Neural progenitor cell (in vitro differentiated cells): ENCODE measurements around the gene URAD. TPM values are rescaled to one million over a fixed set of nuclear protein-coding genes. Genes with fewer than 3 reads are reported as not detected.

Experiments
- DNase-seq: peaks from one replicate; pipeline ENCODE4 v3.0.0-alpha.2; 2016; ENCODE audit warnings: low spot score
- H2AFZ ChIP-seq: fragments of 200-600 bp; sonication (generic); replicated peaks from 2 replicates; pipeline ENCODE4 v1.6.1; 2016; ENCODE audit warnings: antibody characterized with exemption
- H3F3A ChIP-seq: fragments of 200-600 bp; sonication (generic); 2 replicates; pipeline ENCODE4 v1.6.1; 2016; ENCODE audit warnings: antibody characterized with exemption, low read depth
- H3K27ac ChIP-seq: fragments of 200-600 bp; sonication (generic); 2 replicates; pipeline ENCODE4 v1.5.1; 2016; ENCODE audit warnings: mild to moderate bottlenecking
- H3K27me3 ChIP-seq: fragments of 200-600 bp; sonication (generic); 2 replicates; pipeline ENCODE4 v1.6.1; 2016; ENCODE audit warnings: mild to moderate bottlenecking, moderate library complexity
- H3K36me3 ChIP-seq: fragments of 200-600 bp; sonication (generic); 2 replicates; pipeline ENCODE4 v1.5.1; 2016
- H3K4me1 ChIP-seq: fragments of 200-600 bp; sonication (generic); 2 replicates; pipeline ENCODE4 v1.6.1; 2016; ENCODE audit warnings: mixed run types
- H3K4me2 ChIP-seq: fragments of 200-600 bp; sonication (generic); 2 replicates; pipeline ENCODE4 v1.6.1; 2016
- H3K4me3 ChIP-seq: fragments of 200-600 bp; sonication (generic); 2 replicates; pipeline ENCODE4 v1.5.1; 2016
- H3K79me2 ChIP-seq: fragments of 200-600 bp; sonication (generic); 2 replicates; pipeline ENCODE4 v1.6.1; 2016; ENCODE audit warnings: low read depth
- H3K9ac ChIP-seq: fragments of 200-600 bp; sonication (generic); 2 replicates; pipeline ENCODE4 v1.6.1; 2016
- H3K9me3 ChIP-seq: fragments of 200-600 bp; sonication (generic); 2 replicates; pipeline ENCODE4 v1.5.1; 2016; ENCODE audit warnings: low read depth
- H4K20me1 ChIP-seq: fragments of 200-600 bp; sonication (generic); 2 replicates; pipeline ENCODE4 v1.6.1; 2016; ENCODE audit warnings: low read depth
- H3K27ac Mint-ChIP-seq: 3 replicates; pipeline ENCODE4 v1.8.0; 2021; ENCODE audit warnings: mixed read lengths
- H3K27me3 Mint-ChIP-seq: 2 replicates; pipeline ENCODE4 v1.8.0; 2022; ENCODE audit warnings: low read depth, mild to moderate bottlenecking, inconsistent platforms, moderate library complexity, mixed read lengths; ENCODE audit not compliant: insufficient read depth
- H3K36me3 Mint-ChIP-seq: 3 replicates; pipeline ENCODE4 v1.8.0; 2021; ENCODE audit warnings: mixed read lengths
- H3K4me1 Mint-ChIP-seq: 3 replicates; pipeline ENCODE4 v1.8.0; 2021; ENCODE audit warnings: mixed read lengths
- H3K4me3 Mint-ChIP-seq: 3 replicates; pipeline ENCODE4 v1.8.0; 2021; ENCODE audit warnings: mild to moderate bottlenecking, moderate library complexity, mixed read lengths
- H3K9me3 Mint-ChIP-seq: 3 replicates; pipeline ENCODE4 v1.8.0; 2020; ENCODE audit warnings: mixed read lengths
- CTCF ChIP-seq: fragments of 200-600 bp; sonication (generic); IDR thresholded peaks from 2 replicates; pipeline ENCODE4 v1.5.1; 2017; ENCODE audit warnings: antibody characterized with exemption, mild to moderate bottlenecking
- EZH2 ChIP-seq: fragments of 200-600 bp; sonication (generic); IDR thresholded peaks from 2 replicates; pipeline ENCODE4 v1.6.1; 2017; ENCODE audit warnings: antibody characterized with exemption, mild to moderate bottlenecking, moderate library complexity
- EZH2phosphoT487 ChIP-seq: fragments of 200-600 bp; sonication (generic); IDR thresholded peaks from 2 replicates; pipeline ENCODE4 v1.6.1; 2017; ENCODE audit warnings: antibody characterized with exemption
- total RNA-seq: library from RNA; depleted of rRNA; stranded (reverse); fragments of >200 nt; gene quantifications from 2 replicates; pipeline ENCODE4 v1.2.3, GENCODE V29; 2015; ENCODE audit warnings: low replicate concordance

Gene URAD
- total RNA-seq, 1 donor from 2014 or later, result not detected

GRCh38 chr13:27953676-27954405 is 34.7 kb downstream of the URAD start:
- Mint-ChIP-seq H3K36me3 (no peaks in the 10 kb centered on the region), H3K27me3 (peaks cover 75% of the 10 kb centered on the region), H3K4me3 (peak overlapping the region; percentile 75), H3K9me3 (peaks cover 3% of the 10 kb centered on the region), H3K4me1 (no peaks in the 10 kb centered on the region), H3K27ac (no peak overlapping the region)
- no peak overlapping the region for H3K27ac ChIP-seq
- TF ChIP-seq CTCF (peak; percentile 79), EZH2 (peak; percentile 100), EZH2phosphoT487 (peak; percentile 97)
- H3K9me3 ChIP-seq, result no peaks in the 10 kb centered on the region
- no peaks in the 10 kb centered on the region for H3K4me1 ChIP-seq
- peak overlapping the region; percentile 53 for H2AFZ ChIP-seq
- H3K4me2 ChIP-seq, result peak overlapping the region; percentile 75
- no peak overlapping the region for H3K9ac ChIP-seq
- peak; percentile 95 for DNase-seq
- peaks cover 44% of the 10 kb centered on the region for H4K20me1 ChIP-seq
- H3F3A ChIP-seq, result no peaks in the 10 kb centered on the region
- H3K79me2 ChIP-seq, result no peaks in the 10 kb centered on the region
- H3K27me3 ChIP-seq, result peaks cover 100% of the 10 kb centered on the region
- peak overlapping the region; percentile 45 for H3K4me3 ChIP-seq
- no peaks in the 10 kb centered on the region for H3K36me3 ChIP-seq

- no peaks in the 10 kb centered on the region for H3K4me1 Mint-ChIP-seq
- H3F3A ChIP-seq, result no peaks in the 10 kb centered on the region
- no peaks in the 10 kb centered on the region for H3K36me3 Mint-ChIP-seq
- TF ChIP-seq EZH2phosphoT487 (peak; percentile 35), EZH2 (no peak), CTCF (no peak)
- peaks cover 6% of the 10 kb centered on the region for H3K9me3 Mint-ChIP-seq
- no peaks in the 10 kb centered on the region for H3K9me3 ChIP-seq
- peak; percentile 36 for DNase-seq
- H3K27me3 Mint-ChIP-seq, result peaks cover 71% of the 10 kb centered on the region
- H3K4me3 Mint-ChIP-seq, result peak overlapping the region; percentile 41
- H3K4me2 ChIP-seq, result peak overlapping the region; percentile 75
- H3K27ac Mint-ChIP-seq, result no peak overlapping the region
- H3K9ac ChIP-seq, result no peak overlapping the region
- no peak overlapping the region for H3K27ac ChIP-seq
- H3K27me3 ChIP-seq, result peaks cover 100% of the 10 kb centered on the region
- H4K20me1 ChIP-seq, result peaks cover 36% of the 10 kb centered on the region
- H3K4me1 ChIP-seq, result no peaks in the 10 kb centered on the region
- no peaks in the 10 kb centered on the region for H3K79me2 ChIP-seq
- H3K36me3 ChIP-seq, result no peaks in the 10 kb centered on the region
- H3K4me3 ChIP-seq, result peak overlapping the region; percentile 45
- H2AFZ ChIP-seq, result peak overlapping the region; percentile 53
Measured at GRCh38 chr13:27952876-27953675, 35.4 kb downstream of the URAD start.

- Histone ChIP-seq H3K79me2 (no peaks in the 10 kb centered on the region), H3K9ac (no peak overlapping the region), H3K4me3 (no peak overlapping the region), H3K4me2 (no peak overlapping the region), H3K4me1 (no peaks in the 10 kb centered on the region), H2AFZ (no peak overlapping the region), H3K27me3 (peaks cover 96% of the 10 kb centered on the region), H3F3A (no peaks in the 10 kb centered on the region), H3K27ac (no peak overlapping the region), H3K36me3 (no peaks in the 10 kb centered on the region), H4K20me1 (no peaks in the 10 kb centered on the region), H3K9me3 (no peaks in the 10 kb centered on the region)
- H3K27ac Mint-ChIP-seq, result no peak overlapping the region
- peaks cover 17% of the 10 kb centered on the region for H3K9me3 Mint-ChIP-seq
- no peaks in the 10 kb centered on the region for H3K36me3 Mint-ChIP-seq
- no peaks in the 10 kb centered on the region for H3K4me1 Mint-ChIP-seq
- TF ChIP-seq EZH2phosphoT487 (no peak), CTCF (no peak)
- no peak overlapping the region for H3K4me3 Mint-ChIP-seq
- no peak for DNase-seq
- peaks cover 37% of the 10 kb centered on the region for H3K27me3 Mint-ChIP-seq
Measured at GRCh38 chr13:27942972-27943371, 45.5 kb downstream of the URAD start.
